ENCODE results near the gene CPAMD8. TPM values are rescaled to one million over a fixed set of nuclear protein-coding genes. Genes with fewer than 3 reads are reported as not detected.

Gene CPAMD8
- total and polyA plus RNA-seq, 10 of the 15 experiments (the other 5 are each of a cell fraction or from before 2014, with no cell fraction given) = 0.12 to 0.97 (median 0.25) TPM; not detected in 3

- no peak overlapping the region for H3K27ac ChIP-seq (ENCODE audit: control insufficient read depth, insufficient read depth)
- H3K9me3 ChIP-seq (replicated peaks; ENCODE audit: control insufficient read depth, insufficient read depth, low read length) = peaks cover 6% of the 10 kb centered on the region; the same call in 2 of the 3 replicates
- no peak overlapping the region for H3K4me2 ChIP-seq (ENCODE audit: control insufficient read depth, insufficient read depth)
- CTCF ChIA-PET = no interaction called here
- no peak overlapping the region for H3K9ac ChIP-seq (ENCODE audit: control insufficient read depth, insufficient read depth, low read length)
- H3K4me1 ChIP-seq (ENCODE audit: control insufficient read depth, insufficient read depth, low read length) = no peaks in the 10 kb centered on the region
- no peak for ATAC-seq
- H3K27me3 ChIP-seq (replicated peaks in 1 of 2; ENCODE audit: control insufficient read depth in 2 of 2, insufficient read depth in 2 of 2, low read length in 1 of 2) = no peaks in the 10 kb centered on the region
- no peaks in the 10 kb centered on the region for H4K20me1 ChIP-seq (ENCODE audit: control insufficient read depth, insufficient read depth)
- no peak for FAIRE-seq
- POLR2A ChIA-PET = no interaction called here
- H3K79me2 ChIP-seq (ENCODE audit: control insufficient read depth, insufficient read depth, low read length) = no peaks in the 10 kb centered on the region
- H3K36me3 ChIP-seq (ENCODE audit: control insufficient read depth in 2 of 2, insufficient read depth in 2 of 2, low read length in 1 of 2) = no peaks in the 10 kb centered on the region
- H3K4me3 ChIP-seq = no peak overlapping the region
- BruUV-seq (replicated peaks) = no TSS peak
- intact Hi-C loops (cut with micrococcal nuclease; ENCODE audit: unreplicated experiment) (no loop called here), in situ Hi-C loops (cut with MboI) (no loop called here)
- WGBS (ENCODE audit: insufficient coverage, insufficient replicate concordance, low lambda C conversion rate, missing lambda C conversion rate) = 2% methylated on average over 3 of the region's 3 CpGs
- DNase-seq (ENCODE audit: low read depth, low spot score) = no peak
- SMC1A ChIA-PET (ENCODE audit: uncharacterized antibody, unreplicated experiment) = no interaction called here
- H2AFZ ChIP-seq (ENCODE audit: control insufficient read depth, low read depth, low read length) = no peak overlapping the region
- RAD21 ChIA-PET (ENCODE audit: unreplicated experiment) = no interaction called here
- TF ChIP-seq E2F8 (IDR thresholded peaks at IDR 0.05; ENCODE audit: low read depth, partially characterized antibody) (no peak), BACH1 (IDR thresholded peaks at IDR 0.05; ENCODE audit: borderline replicate concordance) (no peak), SMAD5 (IDR thresholded peaks at IDR 0.05; ENCODE audit: low read depth) (no peak), ZNF207 (IDR thresholded peaks at IDR 0.05; ENCODE audit: borderline replicate concordance) (no peak), SUPT20H (IDR thresholded peaks at IDR 0.05; ENCODE audit: borderline replicate concordance, control insufficient read depth, low read depth, low read length) (no peak), NFYB (IDR thresholded peaks at IDR 0.05; ENCODE audit: insufficient read depth, low read depth, low read length) (no peak), CUX1 (IDR thresholded peaks at IDR 0.05; ENCODE audit: insufficient replicate concordance, low read depth, low read length) (no peak), ATF2 (IDR thresholded peaks at IDR 0.05; ENCODE audit: low read length) (no peak), RBBP5 (conservative IDR thresholded peaks at IDR 0.05) (no peak), RFX5 (IDR thresholded peaks at IDR 0.05; ENCODE audit: low read depth, low read length) (no peak)
These were observed 111.5 kb downstream of the CPAMD8 start for GRCh38 chr19:16915135-16915534.

Data from GM12878 (cell line).